T follicular helper cell (primary cell): ENCODE data around the gene FBXW8.

Experiments
- DNase-seq: peaks from one replicate; pipeline ENCODE4 v3.0.0-alpha.2; 2020; ENCODE audit warnings: low read depth

FBXW8 gene

GRCh38 chr12:117020536-117021220, 109.9 kb downstream of the FBXW8 start:
- DNase-seq = no peak

- DNase-seq = no peak
Observed at GRCh38 chr12:117022465-117022864, 111.7 kb downstream of the FBXW8 start.

DNA sequence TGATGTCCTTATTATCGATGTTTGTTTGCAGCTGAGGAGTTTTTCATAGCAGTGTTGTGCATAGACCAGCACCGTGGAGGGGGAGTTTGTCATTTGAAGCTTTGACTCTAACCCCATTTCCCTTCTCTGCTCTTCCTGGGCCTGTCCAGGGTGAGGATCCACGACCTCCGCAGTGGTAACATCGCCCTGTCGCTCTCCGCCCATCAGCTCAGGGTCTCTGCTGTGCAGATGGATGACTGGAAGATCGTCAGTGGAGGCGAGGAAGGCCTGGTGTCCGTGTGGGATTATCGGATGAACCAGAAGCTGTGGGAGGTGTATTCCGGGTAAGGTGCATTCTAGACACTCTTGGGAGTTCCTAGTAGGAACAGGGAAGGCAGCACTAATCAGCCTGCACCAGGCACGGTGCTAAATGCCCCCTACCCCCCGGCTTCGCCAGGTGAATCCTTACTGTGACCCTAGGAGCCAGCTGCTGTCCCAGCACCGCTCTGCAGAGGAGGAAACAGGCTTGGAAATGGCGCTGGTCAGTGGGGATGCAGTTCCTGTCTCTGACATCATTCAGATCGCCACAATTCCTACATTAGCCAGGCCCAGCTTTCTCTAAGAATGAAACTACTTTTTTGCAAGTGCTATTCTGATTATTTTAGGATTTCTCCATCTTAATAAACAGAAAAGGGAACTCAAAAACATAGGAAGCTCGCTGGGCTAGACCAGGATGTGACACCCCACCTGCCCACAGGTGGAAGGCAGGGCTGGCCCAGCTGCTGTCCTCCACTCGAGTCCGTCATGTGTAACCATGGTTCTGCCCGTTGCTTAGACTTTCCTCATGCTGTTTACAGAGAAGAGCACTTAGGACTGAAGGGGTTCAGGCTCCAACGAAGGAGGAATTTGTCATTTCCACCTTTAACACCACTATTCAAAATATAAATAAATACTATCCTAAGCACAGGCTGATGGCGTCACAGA, 113.5 kb downstream of the FBXW8 start:
- no peak for DNase-seq

- DNase-seq = no peak
Observed at GRCh38 chr12:117024961-117025480, 114.3 kb downstream of the FBXW8 start.

GRCh38 chr12:117025481-117026151, 114.9 kb downstream of the FBXW8 start:
- DNase-seq = no peak

DNA sequence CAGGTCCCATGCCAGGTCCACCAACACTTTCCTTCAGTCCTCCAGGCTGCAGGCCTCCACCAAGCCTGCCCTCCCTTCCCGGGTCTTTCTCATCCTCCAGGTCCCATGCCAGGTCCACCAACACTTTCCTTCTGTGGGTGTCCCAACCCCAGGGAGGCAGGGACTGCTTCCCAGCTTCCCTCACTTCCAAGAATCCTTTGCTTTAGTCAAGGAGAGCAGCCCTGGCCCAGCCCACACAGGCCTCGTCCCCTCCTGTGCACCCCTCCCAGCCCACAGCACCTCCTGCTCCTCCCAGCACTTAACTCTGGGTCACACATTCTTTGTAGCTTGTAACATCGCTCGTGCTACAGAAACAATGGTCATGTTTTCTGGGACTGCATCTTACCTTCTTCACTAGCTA, 115.6 kb downstream of the FBXW8 start:
- no peak for DNase-seq

GRCh38 chr12:117026921-117027250, 116.1 kb downstream of the FBXW8 start:
- DNase-seq = no peak

DNA sequence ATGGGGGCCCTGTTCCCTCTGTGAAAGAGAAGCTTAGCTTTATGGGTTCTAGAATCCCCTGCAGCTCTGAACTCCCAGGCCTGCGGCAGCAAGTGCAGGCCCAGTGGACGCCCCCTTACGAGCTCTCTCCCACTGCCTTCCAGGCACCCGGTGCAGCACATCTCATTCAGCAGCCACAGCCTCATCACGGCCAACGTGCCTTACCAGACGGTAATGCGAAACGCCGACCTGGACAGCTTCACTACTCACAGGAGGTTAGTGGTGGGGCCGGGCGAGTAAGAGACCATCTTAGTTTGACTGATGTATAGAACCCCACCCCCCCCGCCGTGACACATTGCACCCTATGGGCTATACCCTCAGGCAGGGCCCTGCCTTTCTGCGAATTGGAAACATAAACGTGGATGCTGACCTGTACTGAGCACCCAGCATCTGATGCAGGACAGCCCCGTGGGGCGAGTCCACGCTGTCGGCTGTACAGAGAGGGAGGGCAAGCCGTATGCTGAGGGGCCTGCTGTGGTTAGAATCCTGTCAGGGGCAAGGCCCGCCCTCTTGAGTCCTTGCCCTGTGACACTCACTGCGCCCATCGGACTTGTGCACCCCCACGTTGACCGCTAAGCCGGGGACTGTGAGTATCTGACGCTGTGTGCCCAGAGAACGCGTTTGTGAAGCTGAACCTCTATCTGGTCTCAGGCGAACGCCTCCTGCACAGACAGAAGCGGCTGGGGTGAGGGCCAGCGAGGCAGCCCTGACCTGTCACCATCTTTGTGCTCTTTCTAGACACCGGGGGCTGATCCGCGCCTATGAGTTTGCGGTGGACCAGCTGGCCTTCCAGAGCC, 116.7 kb downstream of the FBXW8 start:
- DNase-seq = no peak

GRCh38 chr12:117028254-117028653, 117.5 kb downstream of the FBXW8 start:
- DNase-seq = no peak

DNA sequence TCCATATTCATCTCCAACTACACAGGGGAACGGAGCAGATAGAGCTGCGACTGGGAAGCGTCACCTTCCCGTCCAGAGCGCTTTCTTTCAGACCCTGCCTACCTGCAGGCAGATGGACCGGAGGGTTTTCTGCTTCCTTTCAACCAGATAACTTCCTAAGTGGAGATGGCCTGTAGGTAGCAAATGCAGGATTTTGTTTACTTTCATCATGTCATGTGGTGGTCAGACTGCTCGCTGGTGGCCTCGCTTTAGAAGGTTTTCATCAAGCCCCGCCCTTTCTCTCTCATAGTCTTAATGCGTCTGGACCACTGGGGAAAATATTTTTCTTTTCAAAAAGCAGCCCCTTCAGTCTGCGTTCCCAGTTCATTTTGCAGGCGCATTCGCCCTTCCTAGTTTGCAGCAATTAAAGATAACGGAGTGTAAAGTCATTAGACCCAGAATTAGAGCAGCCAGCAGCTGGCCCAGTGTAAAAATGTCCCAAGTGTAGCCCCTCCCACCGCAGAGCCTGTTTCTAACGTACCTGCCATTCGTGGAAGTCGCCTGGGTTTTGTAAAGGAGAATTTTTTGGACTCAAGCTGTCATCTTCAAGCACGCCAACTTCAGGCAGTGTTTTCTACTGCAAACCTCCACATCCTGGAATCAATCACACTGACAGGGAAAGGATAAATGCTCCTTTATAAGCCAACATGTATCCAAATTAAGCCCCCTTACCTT, 119.6 kb downstream of the FBXW8 start:
- no peak for DNase-seq

DNA sequence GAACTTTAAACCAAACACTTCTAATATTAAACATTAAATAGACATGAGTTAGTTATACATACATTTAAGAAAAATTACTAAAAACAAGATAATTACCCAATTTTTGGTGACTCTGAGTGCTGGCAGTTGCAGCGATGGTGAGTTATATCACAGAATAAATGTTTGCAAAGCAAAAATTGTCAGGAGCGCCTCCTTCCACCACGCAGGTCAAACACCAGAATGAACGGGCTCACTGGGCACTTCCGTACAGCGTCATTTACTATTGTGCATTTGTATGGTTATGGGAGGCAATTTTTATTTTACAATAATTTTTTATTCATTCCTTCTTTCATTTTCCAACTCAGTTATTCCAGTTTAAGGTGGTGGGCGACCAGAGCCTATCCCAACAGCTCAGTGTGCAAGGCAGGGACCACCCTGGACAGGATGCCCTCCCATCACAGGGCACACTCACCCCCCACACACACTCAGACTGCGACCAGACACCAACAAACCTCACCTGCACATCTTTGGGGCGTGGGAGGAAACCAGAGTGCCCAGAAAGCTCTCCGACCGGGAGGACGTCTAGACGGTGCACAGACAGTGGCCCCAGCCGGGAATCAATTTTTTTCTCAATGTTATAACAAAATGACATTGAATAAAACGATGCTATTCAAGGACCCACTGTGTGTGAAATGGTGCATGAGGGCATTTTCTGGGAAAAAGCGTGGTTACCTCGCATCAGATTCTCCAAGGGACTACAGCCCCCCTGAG, 121.3 kb downstream of the FBXW8 start:
- DNase-seq = no peak

DNA sequence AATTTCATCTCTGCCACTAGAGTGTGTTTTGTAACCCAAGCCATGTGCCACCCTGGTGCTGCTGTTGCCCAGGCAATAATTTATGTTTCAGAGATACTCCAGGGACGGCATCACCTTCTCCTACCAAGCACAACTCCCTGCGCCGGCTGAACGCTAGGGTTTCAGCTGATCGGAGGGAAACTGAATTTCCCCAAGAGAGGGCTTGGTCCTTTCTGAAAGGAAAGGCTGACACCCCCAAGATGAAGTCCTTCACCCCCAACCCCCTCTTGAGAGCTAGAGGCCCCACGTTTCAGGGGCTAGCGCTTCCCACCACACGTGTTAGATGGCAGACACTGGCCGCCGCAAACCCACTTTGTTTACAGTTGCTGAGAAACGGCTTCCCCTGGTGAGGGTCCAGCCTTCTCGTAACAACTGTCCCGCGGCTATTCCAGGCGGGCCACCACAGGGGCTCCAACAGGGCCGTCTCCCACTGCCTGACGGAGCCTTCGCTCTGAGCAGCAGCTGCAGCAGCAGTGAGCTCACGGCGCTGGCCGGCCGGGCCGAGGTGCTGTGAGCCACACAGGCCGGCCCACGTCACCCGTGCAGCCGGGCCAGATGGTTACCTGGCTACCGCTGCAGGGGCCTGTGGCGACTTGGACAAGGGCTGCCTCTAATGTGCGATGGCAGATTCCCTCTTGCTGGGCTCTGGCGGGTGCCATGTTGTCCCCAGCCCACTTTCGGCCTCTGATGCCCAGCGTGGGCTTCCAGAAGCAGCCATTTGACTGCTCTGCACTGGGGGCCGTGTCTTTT, 122.0 kb downstream of the FBXW8 start:
- no peak for DNase-seq

GRCh38 chr12:117033382-117034221, 122.9 kb downstream of the FBXW8 start:
- DNase-seq = no peak

GRCh38 chr12:117034249-117034648, 123.5 kb downstream of the FBXW8 start:
- DNase-seq = no peak

- DNase-seq = no peak
Observed at GRCh38 chr12:117034701-117035151, 124.0 kb downstream of the FBXW8 start.

DNA sequence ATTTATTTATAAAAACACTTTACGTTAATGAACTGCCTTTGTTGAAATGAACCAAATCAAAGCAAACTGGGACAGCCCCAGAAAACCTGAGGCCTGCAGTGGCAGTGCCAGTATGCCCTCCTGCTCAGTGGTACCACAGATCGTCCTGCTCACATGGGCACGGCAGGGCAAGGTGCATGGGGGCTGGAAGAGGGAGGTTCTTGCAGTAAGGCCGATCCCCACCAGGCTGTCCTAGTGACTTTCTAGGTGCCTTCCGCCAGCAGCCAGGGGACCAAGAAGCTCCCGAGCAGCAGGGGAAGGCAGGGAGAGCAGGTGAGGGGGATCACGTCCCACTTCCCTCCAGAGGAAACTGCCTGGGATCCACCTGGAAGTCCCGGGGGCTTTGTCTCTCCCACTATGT, 124.5 kb downstream of the FBXW8 start:
- DNase-seq = no peak

DNA sequence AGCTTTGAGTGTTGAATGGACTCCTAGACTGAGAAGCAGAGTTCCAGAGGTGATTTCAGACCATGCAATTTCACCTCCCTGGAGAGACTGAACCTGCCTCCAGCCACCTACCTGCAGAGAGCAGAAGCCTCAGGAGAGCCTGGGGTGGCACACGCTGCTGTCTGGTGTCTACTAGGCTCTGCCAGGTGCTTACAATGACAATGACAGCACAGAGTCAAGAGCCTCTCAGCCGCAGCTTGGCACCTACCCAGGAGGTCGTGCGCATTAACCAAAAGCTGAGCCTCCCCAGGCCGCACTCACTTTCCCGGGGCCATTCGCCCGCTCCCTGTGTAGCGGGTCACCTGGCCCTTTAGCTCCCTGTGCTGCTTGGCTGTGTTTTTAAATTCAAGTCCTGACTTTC, 125.3 kb downstream of the FBXW8 start:
- no peak for DNase-seq

- DNase-seq = no peak
Observed at GRCh38 chr12:117036547-117036946, 125.8 kb downstream of the FBXW8 start.
